Testis (tissue), 2 donors: ENCODE measurements around the gene SP4.

ENCODE experiments used
- CTCF ChIP-seq, 3 experiments: fragments of 450-650 bp in 2 of 3; fragments of 200-600 bp in 1 of 3; sonication (generic) in 1 of 3; IDR thresholded peaks; one replicate each; pipeline ENCODE4 v1.5.1; 2016 to 2019; ENCODE audit warnings: antibody characterized with exemption in 3 of 3, mild to moderate bottlenecking in 2 of 3, moderate library complexity in 1 of 3
- POLR2A ChIP-seq: fragments of 450-650 bp; IDR thresholded peaks from one replicate; pipeline ENCODE4 v1.6.1; 2017; ENCODE audit warnings: antibody characterized with exemption, mild to moderate bottlenecking, moderate library complexity

DNA sequence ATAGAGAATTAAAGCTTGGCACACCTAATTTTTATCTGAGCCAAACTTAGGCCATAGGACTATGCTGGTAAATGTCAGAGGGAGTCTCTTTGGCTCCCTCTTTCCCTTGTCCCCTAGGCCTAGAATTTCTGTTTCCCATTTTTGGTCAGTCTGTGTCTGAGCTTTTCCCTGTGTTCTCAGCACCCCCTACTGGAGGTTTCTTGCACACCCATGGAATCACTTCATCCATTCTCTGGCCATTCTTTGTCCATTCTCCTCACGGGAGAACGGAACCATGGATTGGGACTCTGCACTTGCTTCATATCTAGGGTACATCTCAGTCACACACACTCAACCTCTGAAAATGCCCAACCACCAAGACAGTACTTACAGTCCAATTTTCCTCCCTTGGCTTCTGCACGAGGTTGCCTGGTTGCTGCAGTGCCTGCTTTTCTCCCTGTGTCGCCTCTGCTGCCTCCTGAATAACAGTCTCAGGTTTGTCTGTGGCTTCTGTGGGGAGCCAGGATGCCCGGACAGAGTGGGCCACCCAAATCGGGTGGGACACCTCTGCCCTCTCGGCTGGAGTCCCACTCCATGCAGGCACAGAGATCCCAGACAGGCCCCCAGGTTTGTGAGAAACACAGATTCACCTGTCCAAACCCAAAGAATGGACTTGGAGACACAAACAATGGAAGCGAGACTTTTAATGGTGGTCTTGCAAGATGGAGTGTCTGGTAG is 79.9 kb downstream of the SP4 start:
- TF ChIP-seq CTCF (IDR thresholded peaks at IDR 0.05) = peak; percentile 12 to 45 (median 41)
- TF ChIP-seq POLR2A = no peak
